ENCODE data around the gene MYCBP2.

MYCBP2 gene

GRCh38 chr13:77335543-77335942, 8.6 kb upstream of the MYCBP2 start:
- no peaks in the 10 kb centered on the region for H3K27me3 ChIP-seq (ENCODE audit: control insufficient read depth in 1 of 2, insufficient read depth in 2 of 2, low read length in 2 of 2)
- no peaks in the 10 kb centered on the region for H3K9me3 ChIP-seq (ENCODE audit: low read length)
- no peaks in the 10 kb centered on the region for H3K4me1 ChIP-seq (ENCODE audit: insufficient read depth, low read length)
- H3K27ac ChIP-seq (ENCODE audit: low read depth, low read length), result no peak overlapping the region
- H3K4me3 ChIP-seq (ENCODE audit: low read depth in 1 of 2, low read length in 2 of 2), result no peak overlapping the region
- H3K9ac ChIP-seq (ENCODE audit: low read length), result no peak overlapping the region
- no peaks in the 10 kb centered on the region for H3K36me3 ChIP-seq (ENCODE audit: insufficient read depth, low read length)

GRCh38 chr13:77333594-77333993, 6.7 kb upstream of the MYCBP2 start:
- no peaks in the 10 kb centered on the region for H3K36me3 ChIP-seq (ENCODE audit: insufficient read depth, low read length)
- H3K4me3 ChIP-seq (ENCODE audit: low read depth in 1 of 2, low read length in 2 of 2), result no peak overlapping the region
- H3K9me3 ChIP-seq (ENCODE audit: low read length), result no peaks in the 10 kb centered on the region
- no peak overlapping the region for H3K27ac ChIP-seq (ENCODE audit: low read depth, low read length)
- peaks cover 4% of the 10 kb centered on the region for H3K4me1 ChIP-seq (ENCODE audit: insufficient read depth, low read length)
- H3K27me3 ChIP-seq (ENCODE audit: control insufficient read depth in 1 of 2, insufficient read depth in 2 of 2, low read length in 2 of 2), result no peaks in the 10 kb centered on the region
- no peak overlapping the region for H3K9ac ChIP-seq (ENCODE audit: low read length)

- no peaks in the 10 kb centered on the region for H3K36me3 ChIP-seq (ENCODE audit: insufficient read depth, low read length)
- peaks cover 8% of the 10 kb centered on the region for H3K4me1 ChIP-seq (ENCODE audit: insufficient read depth, low read length)
- H3K4me3 ChIP-seq (ENCODE audit: low read depth in 1 of 2, low read length in 2 of 2), result no peak overlapping the region
- no peak overlapping the region for H3K27ac ChIP-seq (ENCODE audit: low read depth, low read length)
- H3K9ac ChIP-seq (ENCODE audit: low read length), result no peak overlapping the region
- H3K9me3 ChIP-seq (ENCODE audit: low read length), result no peaks in the 10 kb centered on the region
- no peaks in the 10 kb centered on the region for H3K27me3 ChIP-seq (ENCODE audit: control insufficient read depth in 1 of 2, insufficient read depth in 2 of 2, low read length in 2 of 2)
These were observed 4.5 kb upstream of the MYCBP2 start for GRCh38 chr13:77331421-77331820.

GRCh38 chr13:77329911-77330584, 3.2 kb upstream of the MYCBP2 start:
- peak overlapping the region; percentile 92 for H3K27ac ChIP-seq (ENCODE audit: low read depth, low read length)
- peaks cover 10% of the 10 kb centered on the region for H3K4me1 ChIP-seq (ENCODE audit: insufficient read depth, low read length)
- H3K9ac ChIP-seq (ENCODE audit: low read length), result peak overlapping the region; percentile 4
- no peaks in the 10 kb centered on the region for H3K27me3 ChIP-seq (ENCODE audit: control insufficient read depth in 1 of 2, insufficient read depth in 2 of 2, low read length in 2 of 2)
- no peaks in the 10 kb centered on the region for H3K9me3 ChIP-seq (ENCODE audit: low read length)
- H3K36me3 ChIP-seq (ENCODE audit: insufficient read depth, low read length), result no peaks in the 10 kb centered on the region
- peak overlapping the region; percentile 82 to 90 for H3K4me3 ChIP-seq (ENCODE audit: low read depth in 1 of 2, low read length in 2 of 2)

GRCh38 chr13:77329133-77329910, 2.4 kb upstream of the MYCBP2 start:
- Histone ChIP-seq H3K27me3 (ENCODE audit: control insufficient read depth in 1 of 2, insufficient read depth in 2 of 2, low read length in 2 of 2) (no peaks in the 10 kb centered on the region), H3K4me3 (ENCODE audit: low read depth in 1 of 2, low read length in 2 of 2) (peak overlapping the region; percentile 82 to 90), H3K9ac (ENCODE audit: low read length) (peak overlapping the region; percentile 4), H3K27ac (ENCODE audit: low read depth, low read length) (peak overlapping the region; percentile 92), H3K9me3 (ENCODE audit: low read length) (no peaks in the 10 kb centered on the region), H3K4me1 (ENCODE audit: insufficient read depth, low read length) (peaks cover 16% of the 10 kb centered on the region), H3K36me3 (ENCODE audit: insufficient read depth, low read length) (no peaks in the 10 kb centered on the region)

GRCh38 chr13:77328819-77329132, 1.9 kb upstream of the MYCBP2 start:
- H3K9me3 ChIP-seq (ENCODE audit: low read length), result no peaks in the 10 kb centered on the region

GRCh38 chr13:77325371-77325980, 1.4 kb downstream of the MYCBP2 start:
- Histone ChIP-seq H3K36me3 (ENCODE audit: insufficient read depth, low read length) (no peaks in the 10 kb centered on the region), H3K9me3 (ENCODE audit: low read length) (no peaks in the 10 kb centered on the region), H3K4me3 (ENCODE audit: low read depth in 1 of 2, low read length in 2 of 2) (peak overlapping the region; percentile 76 to 80), H3K4me1 (ENCODE audit: insufficient read depth, low read length) (peaks cover 29% of the 10 kb centered on the region), H3K27ac (ENCODE audit: low read depth, low read length) (peak overlapping the region; percentile 84), H3K9ac (ENCODE audit: low read length) (peak overlapping the region; percentile 13), H3K27me3 (ENCODE audit: control insufficient read depth in 1 of 2, insufficient read depth in 2 of 2, low read length in 2 of 2) (no peaks in the 10 kb centered on the region)

More at GRCh38 chr13:77328819-77329132, 1.9 kb upstream of the MYCBP2 start:
- H3K27ac ChIP-seq (ENCODE audit: low read depth, low read length), result peak overlapping the region; percentile 92
- H3K4me1 ChIP-seq (ENCODE audit: insufficient read depth, low read length), result peaks cover 19% of the 10 kb centered on the region
- H3K36me3 ChIP-seq (ENCODE audit: insufficient read depth, low read length), result no peaks in the 10 kb centered on the region
- peak overlapping the region; percentile 4 for H3K9ac ChIP-seq (ENCODE audit: low read length)
- no peaks in the 10 kb centered on the region for H3K27me3 ChIP-seq (ENCODE audit: control insufficient read depth in 1 of 2, insufficient read depth in 2 of 2, low read length in 2 of 2)
- H3K4me3 ChIP-seq (ENCODE audit: low read depth in 1 of 2, low read length in 2 of 2), result peak overlapping the region; percentile 82 to 90

GRCh38 chr13:77323858-77324257, 3.0 kb downstream of the MYCBP2 start:
- Histone ChIP-seq H3K4me1 (ENCODE audit: insufficient read depth, low read length) (peaks cover 28% of the 10 kb centered on the region), H3K9ac (ENCODE audit: low read length) (no peak overlapping the region), H3K9me3 (ENCODE audit: low read length) (no peaks in the 10 kb centered on the region), H3K36me3 (ENCODE audit: insufficient read depth, low read length) (no peaks in the 10 kb centered on the region), H3K4me3 (ENCODE audit: low read depth in 1 of 2, low read length in 2 of 2) (no peak overlapping the region), H3K27me3 (ENCODE audit: control insufficient read depth in 1 of 2, insufficient read depth in 2 of 2, low read length in 2 of 2) (no peaks in the 10 kb centered on the region), H3K27ac (ENCODE audit: low read depth, low read length) (no peak overlapping the region)

- Histone ChIP-seq H3K4me1 (ENCODE audit: insufficient read depth, low read length) (peaks cover 25% of the 10 kb centered on the region), H3K27me3 (ENCODE audit: control insufficient read depth in 1 of 2, insufficient read depth in 2 of 2, low read length in 2 of 2) (no peaks in the 10 kb centered on the region), H3K9me3 (ENCODE audit: low read length) (no peaks in the 10 kb centered on the region), H3K4me3 (ENCODE audit: low read depth in 1 of 2, low read length in 2 of 2) (no peak overlapping the region), H3K27ac (ENCODE audit: low read depth, low read length) (no peak overlapping the region), H3K9ac (ENCODE audit: low read length) (no peak overlapping the region), H3K36me3 (ENCODE audit: insufficient read depth, low read length) (no peaks in the 10 kb centered on the region)
These were observed 7.4 kb downstream of the MYCBP2 start for GRCh38 chr13:77319536-77319935.

GRCh38 chr13:77318741-77319140, 8.2 kb downstream of the MYCBP2 start:
- H3K27me3 ChIP-seq (ENCODE audit: control insufficient read depth in 1 of 2, insufficient read depth in 2 of 2, low read length in 2 of 2), result no peaks in the 10 kb centered on the region
- H3K4me3 ChIP-seq (ENCODE audit: low read depth in 1 of 2, low read length in 2 of 2), result no peak overlapping the region
- no peaks in the 10 kb centered on the region for H3K9me3 ChIP-seq (ENCODE audit: low read length)
- no peaks in the 10 kb centered on the region for H3K36me3 ChIP-seq (ENCODE audit: insufficient read depth, low read length)
- no peak overlapping the region for H3K9ac ChIP-seq (ENCODE audit: low read length)
- no peak overlapping the region for H3K27ac ChIP-seq (ENCODE audit: low read depth, low read length)
- H3K4me1 ChIP-seq (ENCODE audit: insufficient read depth, low read length), result peaks cover 19% of the 10 kb centered on the region

GRCh38 chr13:77316430-77316829, 10.5 kb downstream of the MYCBP2 start:
- Histone ChIP-seq H3K27ac (ENCODE audit: low read depth, low read length) (no peak overlapping the region), H3K9ac (ENCODE audit: low read length) (no peak overlapping the region), H3K4me1 (ENCODE audit: insufficient read depth, low read length) (peaks cover 10% of the 10 kb centered on the region), H3K36me3 (ENCODE audit: insufficient read depth, low read length) (no peaks in the 10 kb centered on the region), H3K27me3 (ENCODE audit: control insufficient read depth in 1 of 2, insufficient read depth in 2 of 2, low read length in 2 of 2) (no peaks in the 10 kb centered on the region), H3K4me3 (ENCODE audit: low read depth in 1 of 2, low read length in 2 of 2) (no peak overlapping the region), H3K9me3 (ENCODE audit: low read length) (no peaks in the 10 kb centered on the region)
